ENCODE results near the gene TMEM53.

The TMEM53 gene

DNA sequence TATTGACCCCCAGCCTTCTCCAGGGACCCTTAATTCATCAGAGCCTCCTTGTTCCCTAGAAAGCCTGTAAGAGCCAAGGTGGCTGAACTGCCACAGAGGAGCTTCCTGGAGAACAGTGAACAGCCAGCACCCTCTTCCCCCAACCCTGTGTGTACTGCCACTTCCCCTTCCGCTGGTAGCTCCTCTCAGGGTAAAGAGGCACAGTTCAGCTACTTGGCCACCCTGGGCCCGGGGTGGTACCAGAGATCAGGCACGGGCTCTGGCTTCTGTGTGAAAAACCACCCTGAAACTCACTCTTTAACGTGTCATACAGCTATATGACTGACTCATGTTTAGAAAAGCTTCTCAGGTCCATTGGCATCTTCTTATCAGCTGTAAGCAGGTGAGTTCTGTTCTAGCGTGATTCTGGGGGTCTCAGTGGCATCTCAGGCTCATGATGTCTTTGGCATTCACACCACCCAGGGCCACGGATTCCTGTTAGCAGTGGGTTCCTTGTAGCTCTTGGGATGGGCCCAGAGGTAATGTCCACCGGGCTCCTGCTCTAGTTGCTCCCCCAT lies 22.6 kb upstream of the TMEM53 start:
- no peak for DNase-seq

DNA sequence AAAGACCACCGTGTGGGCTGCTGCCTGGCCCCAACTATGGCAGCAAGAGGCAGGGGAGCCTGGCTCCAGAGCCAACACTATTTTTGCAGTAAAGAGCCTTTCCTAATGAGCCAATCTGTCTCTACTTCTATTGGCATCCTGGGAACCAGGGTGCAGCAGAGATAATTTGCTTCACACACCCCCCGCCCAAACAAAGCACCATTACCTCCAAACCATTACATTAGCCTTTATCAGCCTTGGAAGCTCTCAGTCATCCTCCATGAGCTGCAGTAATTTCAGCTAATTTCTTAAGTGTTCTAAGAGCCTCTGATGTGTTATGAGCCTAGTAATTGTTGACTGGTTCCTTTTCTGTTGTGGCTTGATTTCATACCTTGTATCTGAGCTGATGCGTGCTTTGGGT lies 21.8 kb upstream of the TMEM53 start:
- no peak for DNase-seq

GRCh38 chr1:44695671-44696070 lies 21.4 kb upstream of the TMEM53 start:
- DNase-seq = no peak

DNA sequence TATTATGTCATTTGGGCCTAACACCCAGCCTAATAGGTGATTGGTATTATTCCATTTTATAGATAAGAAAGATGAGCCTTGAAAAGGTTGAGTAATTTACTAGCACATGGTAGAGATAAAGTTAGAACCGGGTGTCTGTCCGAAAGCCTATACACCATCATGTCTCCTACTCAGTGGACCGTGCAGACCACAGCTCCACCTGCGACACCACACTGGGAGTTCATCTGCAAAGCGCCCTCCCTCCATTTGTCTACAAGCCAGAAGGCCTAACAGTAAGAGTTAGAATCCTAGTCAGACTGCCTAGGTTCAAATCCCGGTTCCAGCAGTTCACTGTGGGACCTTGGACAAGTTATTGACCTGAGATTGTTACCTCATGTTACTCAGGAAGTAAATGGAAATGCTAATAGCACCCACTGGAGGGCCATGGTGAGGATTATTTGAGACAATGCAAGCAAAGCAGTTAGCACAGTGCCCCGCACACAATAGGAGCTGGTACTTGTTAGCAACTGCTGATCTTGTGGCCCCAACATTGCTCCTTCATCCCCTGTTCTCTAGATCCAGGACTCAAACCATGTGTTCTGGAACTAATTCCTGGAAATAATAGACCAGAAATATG lies 20.7 kb upstream of the TMEM53 start:
- DNase-seq = no peak

DNA sequence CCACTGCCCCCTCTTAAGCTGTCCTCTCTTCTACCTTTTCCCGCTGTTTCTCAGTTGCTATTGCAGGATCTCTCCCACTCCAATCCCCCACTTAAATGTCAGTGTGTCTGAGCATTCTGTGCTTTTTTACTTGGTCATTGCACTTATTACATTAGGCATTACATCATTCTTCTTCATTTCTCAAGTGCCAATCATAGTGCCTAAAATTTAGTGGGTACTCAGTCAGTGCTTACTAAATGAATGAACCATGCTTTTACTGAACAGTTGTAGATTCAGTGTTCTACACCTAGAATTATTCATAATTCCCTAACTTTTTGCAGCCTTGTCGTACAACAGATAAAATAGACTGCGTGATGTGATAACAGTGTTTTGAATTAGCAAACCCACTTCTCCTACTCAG lies 19.6 kb upstream of the TMEM53 start:
- no peak for DNase-seq

- no peak for DNase-seq
Measured at GRCh38 chr1:44693159-44693558, 18.9 kb upstream of the TMEM53 start.

GRCh38 chr1:44689447-44689765 lies 15.1 kb upstream of the TMEM53 start:
- no peak for DNase-seq

GRCh38 chr1:44688760-44689446 lies 14.6 kb upstream of the TMEM53 start:
- DNase-seq = no peak

- DNase-seq = no peak
Measured at GRCh38 chr1:44685881-44686280, 11.6 kb upstream of the TMEM53 start.

DNA sequence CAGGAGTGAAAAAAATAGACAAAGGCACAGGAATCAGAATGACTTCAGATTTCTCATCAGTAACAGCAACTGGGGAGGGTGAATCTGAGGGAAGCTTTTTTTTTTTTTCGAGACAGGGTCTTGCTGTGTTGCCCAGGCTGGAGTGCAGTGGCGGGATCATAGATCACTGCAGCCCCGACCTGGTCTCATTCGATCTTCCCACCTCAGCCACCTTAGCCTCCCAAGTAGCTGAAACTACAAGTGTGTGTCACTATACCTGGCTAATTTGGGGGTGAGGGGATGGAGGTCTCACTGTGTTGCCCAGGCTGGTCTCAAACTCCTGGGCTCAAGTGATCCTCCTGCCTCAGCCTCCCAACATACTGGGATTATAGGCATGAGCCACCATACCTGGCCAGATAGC lies 10.9 kb upstream of the TMEM53 start:
- no peak for DNase-seq

GRCh38 chr1:44684525-44684924 lies 10.2 kb upstream of the TMEM53 start:
- DNase-seq = no peak

GRCh38 chr1:44682883-44683265 lies 8.6 kb upstream of the TMEM53 start:
- DNase-seq = no peak

- no peak for DNase-seq
Measured at GRCh38 chr1:44681905-44682882, 7.9 kb upstream of the TMEM53 start.

- DNase-seq = no peak
Measured at GRCh38 chr1:44679468-44679867, 5.2 kb upstream of the TMEM53 start.

DNA sequence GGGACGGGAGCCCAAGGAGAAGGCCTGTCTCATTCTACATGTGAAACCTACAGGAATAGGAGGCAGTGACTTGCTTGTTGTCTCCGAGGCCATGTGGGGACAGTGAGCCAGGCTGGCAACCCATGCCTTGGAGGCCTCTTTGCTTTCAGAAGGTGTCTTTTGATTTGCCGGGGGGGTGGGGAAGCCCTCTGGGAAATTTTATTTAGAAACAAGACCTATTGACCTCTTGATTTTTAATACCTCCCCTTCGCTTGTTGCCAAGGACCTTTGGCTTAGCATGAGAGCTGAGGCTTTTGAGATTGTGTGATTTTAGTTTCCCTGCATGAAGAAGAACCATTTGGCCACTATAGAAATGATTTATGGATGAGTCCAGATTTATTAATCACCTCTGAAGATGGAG lies 4.3 kb upstream of the TMEM53 start:
- no peak for DNase-seq

- DNase-seq = no peak
Measured at GRCh38 chr1:44678120-44678519, 3.8 kb upstream of the TMEM53 start.

- DNase-seq = no peak
Measured at GRCh38 chr1:44677201-44677766, 3.0 kb upstream of the TMEM53 start.

- no peak for DNase-seq
Measured at GRCh38 chr1:44676484-44677200, 2.4 kb upstream of the TMEM53 start.

DNA sequence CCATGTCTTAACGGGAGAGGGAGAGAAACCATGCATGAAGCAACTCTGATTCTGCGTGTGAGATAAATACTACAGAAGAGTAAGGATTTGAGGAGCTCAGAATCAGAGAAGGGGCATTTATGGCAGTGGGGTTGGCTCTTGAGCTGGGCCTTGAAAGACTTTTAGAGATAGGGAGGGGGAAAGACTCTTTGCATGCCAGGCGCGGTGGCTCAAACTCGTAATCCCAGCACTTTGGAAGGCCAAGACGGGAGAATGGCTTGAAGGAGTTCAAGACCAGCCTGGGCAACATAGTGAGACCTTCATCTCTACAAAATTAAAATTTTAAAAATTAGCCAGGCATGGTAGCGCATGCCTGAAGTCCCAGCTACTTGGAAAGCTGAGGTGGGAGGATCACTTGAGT lies 905 bp upstream of the TMEM53 start:
- no peak for DNase-seq

GRCh38 chr1:44673675-44674112 lies 587 bp downstream of the TMEM53 start:
- no peak for DNase-seq

- no peak for DNase-seq
Measured at GRCh38 chr1:44672961-44673674, 1.2 kb downstream of the TMEM53 start.

All from kidney glomerular epithelial cell (primary cell).